BJ (cell line): Measurements from ENCODE around the gene FHAD1. TPM values are rescaled to one million over a fixed set of nuclear protein-coding genes. Genes with fewer than 3 reads are reported as not detected.
A peak's percentile ranks its signal among the peaks of the same experiment; 100 is the strongest.

Experiments
- CTCF ChIA-PET: fragments of 350-600 bp; formaldehyde crosslinking; extraction: SDS; loops from one replicate; lab custom pipeline; 2021; ENCODE audit warnings: antibody characterized with exemption, inconsistent platforms; lab: Yijun Ruan, JAX
- POLR2A ChIA-PET: fragments of 300-600 bp; sonication (Branson Sonifier 250); formaldehyde crosslinking; extraction: SDS; loops from one replicate; lab custom pipeline; 2021; ENCODE audit warnings: antibody characterized with exemption; lab: Charles Lee
- DNase-seq: peaks from one replicate; pipeline ENCODE4 v3.0.0-alpha.2; 2011; ENCODE audit warnings: low read depth
- H3K27me3 ChIP-seq: 2 replicates; pipeline ENCODE4 v1.6.0; 2011; ENCODE audit warnings: low read length; ENCODE audit not compliant: control insufficient read depth, insufficient read depth
- H3K36me3 ChIP-seq: 2 replicates; pipeline ENCODE4 v1.5.1; 2011; ENCODE audit warnings: low read length; ENCODE audit not compliant: control insufficient read depth, insufficient read depth
- H3K4me3 ChIP-seq: 2 replicates; pipeline ENCODE4 v1.5.1; 2011; ENCODE audit warnings: low read depth, mild to moderate bottlenecking, control low read depth, low read length
- polyA plus RNA-seq: library from polyadenylated mRNA; depleted of rRNA; stranded (reverse); fragments of >200 nt; gene quantifications from 2 replicates; pipeline ENCODE4 v1.2.3, GENCODE V29; 2011
- TF ChIP-seq, protein P1 (sequence below): IDR thresholded peaks from 2 replicates; pipeline ENCODE4 v1.5.1; 2011; ENCODE audit warnings: low read depth, mild to moderate bottlenecking, control low read depth, inconsistent platforms, low read length, moderate library complexity; ENCODE audit not compliant: insufficient read depth

FHAD1 gene
- polyA plus RNA-seq, 1 experiment: not detected

DNA sequence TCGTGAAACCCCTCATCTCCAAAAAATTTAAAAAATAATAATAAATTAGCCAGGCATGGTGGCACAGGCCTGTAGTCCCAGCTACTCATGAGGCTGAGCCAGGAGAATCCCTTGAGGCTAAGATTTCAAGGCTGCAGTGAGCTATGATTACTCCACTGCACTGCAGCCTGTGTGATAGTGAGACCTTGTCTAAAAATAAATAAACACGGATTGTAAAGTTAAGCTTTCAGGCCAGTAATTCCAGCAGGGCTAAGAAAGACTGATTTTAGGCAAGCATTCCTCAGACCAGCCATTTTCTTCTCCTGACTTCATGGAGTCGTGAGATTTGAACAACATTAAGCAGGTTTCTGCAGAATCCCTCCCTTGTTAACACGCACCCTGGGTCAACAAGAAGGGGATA, 85.5 kb downstream of the FHAD1 start:
- no peaks in the 10 kb centered on the region for H3K27me3 ChIP-seq
- no peak for DNase-seq
- ChIA-PET CTCF (interaction anchor here (0.9 to 3.1 kb wide), 3 partner anchors 9 to 99 kb away, joined by 3 to 17 read pairs (median 5); no protein-coding TSS in a partner anchor), POLR2A (no interaction called here)
- no peaks in the 10 kb centered on the region for H3K36me3 ChIP-seq
- TF ChIP-seq, protein P1, sequence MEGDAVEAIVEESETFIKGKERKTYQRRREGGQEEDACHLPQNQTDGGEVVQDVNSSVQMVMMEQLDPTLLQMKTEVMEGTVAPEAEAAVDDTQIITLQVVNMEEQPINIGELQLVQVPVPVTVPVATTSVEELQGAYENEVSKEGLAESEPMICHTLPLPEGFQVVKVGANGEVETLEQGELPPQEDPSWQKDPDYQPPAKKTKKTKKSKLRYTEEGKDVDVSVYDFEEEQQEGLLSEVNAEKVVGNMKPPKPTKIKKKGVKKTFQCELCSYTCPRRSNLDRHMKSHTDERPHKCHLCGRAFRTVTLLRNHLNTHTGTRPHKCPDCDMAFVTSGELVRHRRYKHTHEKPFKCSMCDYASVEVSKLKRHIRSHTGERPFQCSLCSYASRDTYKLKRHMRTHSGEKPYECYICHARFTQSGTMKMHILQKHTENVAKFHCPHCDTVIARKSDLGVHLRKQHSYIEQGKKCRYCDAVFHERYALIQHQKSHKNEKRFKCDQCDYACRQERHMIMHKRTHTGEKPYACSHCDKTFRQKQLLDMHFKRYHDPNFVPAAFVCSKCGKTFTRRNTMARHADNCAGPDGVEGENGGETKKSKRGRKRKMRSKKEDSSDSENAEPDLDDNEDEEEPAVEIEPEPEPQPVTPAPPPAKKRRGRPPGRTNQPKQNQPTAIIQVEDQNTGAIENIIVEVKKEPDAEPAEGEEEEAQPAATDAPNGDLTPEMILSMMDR: no peak
- H3K4me3 ChIP-seq: no peak overlapping the region

DNA sequence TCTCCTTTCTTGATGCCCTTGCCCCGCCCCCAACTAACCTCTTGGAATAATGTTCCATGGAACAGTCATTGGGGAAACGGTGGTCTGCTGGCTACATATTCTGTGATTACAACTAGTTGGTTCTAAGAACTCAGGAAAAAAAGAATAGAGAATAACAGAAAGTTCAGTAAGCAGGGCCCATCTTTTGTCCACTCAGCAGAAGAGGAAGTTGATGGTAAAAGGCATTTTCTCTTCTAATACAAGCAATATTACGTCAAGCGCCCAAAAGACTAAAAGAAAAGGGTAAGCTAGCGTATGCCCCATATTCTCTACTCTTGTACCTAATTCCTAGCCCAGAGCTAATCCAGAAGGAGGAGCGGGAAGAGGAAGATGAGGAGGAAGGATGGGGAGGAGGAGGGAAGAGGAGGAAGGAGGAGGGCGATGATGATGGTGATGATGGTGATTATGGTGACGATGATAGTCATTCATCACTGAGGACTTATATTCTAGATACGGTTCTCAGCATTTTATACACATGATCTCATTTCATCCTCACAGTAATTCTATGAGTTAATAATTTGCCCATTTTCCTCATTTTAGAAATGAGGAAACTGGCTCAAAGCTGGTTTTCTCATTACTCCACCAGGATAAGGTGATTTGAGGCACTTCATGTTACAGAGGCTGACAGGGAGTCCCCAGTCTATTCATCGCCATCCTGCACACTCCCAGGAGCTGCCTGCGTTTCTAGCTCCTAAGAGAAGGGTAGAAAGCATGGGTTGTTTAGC, 86.1 kb downstream of the FHAD1 start:
- Histone ChIP-seq H3K27me3 (no peaks in the 10 kb centered on the region), H3K36me3 (no peaks in the 10 kb centered on the region), H3K4me3 (no peak overlapping the region)
- TF ChIP-seq, protein P1: no peak
- POLR2A ChIA-PET: no interaction called here
- DNase-seq: no peak
- CTCF ChIA-PET: interaction anchor here (0.9 to 3.1 kb wide), 4 partner anchors 10 to 98 kb away, joined by 3 to 17 read pairs (median 6); no protein-coding TSS in a partner anchor

DNA sequence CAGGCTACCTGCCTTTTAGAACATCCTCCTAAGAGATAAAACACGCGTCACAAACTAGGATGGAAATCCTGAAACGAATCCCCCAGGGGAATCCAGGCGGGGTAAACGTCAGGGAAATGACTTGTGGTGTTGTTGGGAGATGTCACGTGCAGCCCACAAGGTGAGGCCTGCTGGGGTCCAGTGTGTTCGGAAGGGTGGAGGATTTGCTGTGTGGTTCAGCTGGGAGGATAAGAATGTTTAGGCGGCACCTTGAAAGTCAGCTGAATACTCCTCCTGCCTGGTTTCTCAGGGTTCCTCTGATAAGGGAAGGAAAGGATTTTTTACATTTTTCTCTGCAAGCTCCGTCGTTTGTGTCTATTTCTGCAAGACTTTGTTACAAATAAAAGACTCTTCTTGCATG, 88.0 kb downstream of the FHAD1 start:
- no peaks in the 10 kb centered on the region for H3K27me3 ChIP-seq
- TF ChIP-seq, protein P1: no peak
- CTCF ChIA-PET: interaction anchor here (3.8 kb wide), 1 partner anchor 97 kb away, joined by 19 read pairs; no protein-coding TSS in a partner anchor
- no peak for DNase-seq
- no peaks in the 10 kb centered on the region for H3K36me3 ChIP-seq
- H3K4me3 ChIP-seq: no peak overlapping the region
- POLR2A ChIA-PET: no interaction called here

DNA sequence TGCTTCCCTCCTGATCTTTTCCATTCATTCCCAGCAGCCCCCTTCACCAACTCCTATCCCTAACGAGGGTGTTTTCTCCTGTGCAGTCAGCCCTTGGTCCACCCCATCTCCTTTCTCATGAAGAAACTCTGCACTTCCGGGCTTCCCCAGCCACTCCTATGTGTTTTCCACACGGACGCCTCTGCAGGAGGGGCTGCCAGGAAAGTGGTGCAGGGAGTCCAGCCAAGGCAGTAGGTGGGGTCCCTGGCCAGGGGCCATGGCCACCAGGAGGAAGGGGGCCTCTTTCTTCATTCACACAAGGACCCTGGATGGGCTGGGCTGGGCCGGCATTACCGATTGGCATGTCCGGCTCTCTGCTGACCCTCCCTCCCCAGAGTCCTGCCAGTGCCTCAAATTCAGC, 89.8 kb downstream of the FHAD1 start:
- no peak for DNase-seq
- no peaks in the 10 kb centered on the region for H3K36me3 ChIP-seq
- ChIA-PET CTCF (interaction anchor here (3.8 kb wide), 1 partner anchor 95 kb away, joined by 19 read pairs; no protein-coding TSS in a partner anchor), POLR2A (interaction anchor here (0.6 kb wide), 1 partner anchor 123 kb away, joined by 8 read pairs; no protein-coding TSS in a partner anchor)
- H3K4me3 ChIP-seq: no peak overlapping the region
- H3K27me3 ChIP-seq: no peaks in the 10 kb centered on the region
- TF ChIP-seq, protein P1: no peak

DNA sequence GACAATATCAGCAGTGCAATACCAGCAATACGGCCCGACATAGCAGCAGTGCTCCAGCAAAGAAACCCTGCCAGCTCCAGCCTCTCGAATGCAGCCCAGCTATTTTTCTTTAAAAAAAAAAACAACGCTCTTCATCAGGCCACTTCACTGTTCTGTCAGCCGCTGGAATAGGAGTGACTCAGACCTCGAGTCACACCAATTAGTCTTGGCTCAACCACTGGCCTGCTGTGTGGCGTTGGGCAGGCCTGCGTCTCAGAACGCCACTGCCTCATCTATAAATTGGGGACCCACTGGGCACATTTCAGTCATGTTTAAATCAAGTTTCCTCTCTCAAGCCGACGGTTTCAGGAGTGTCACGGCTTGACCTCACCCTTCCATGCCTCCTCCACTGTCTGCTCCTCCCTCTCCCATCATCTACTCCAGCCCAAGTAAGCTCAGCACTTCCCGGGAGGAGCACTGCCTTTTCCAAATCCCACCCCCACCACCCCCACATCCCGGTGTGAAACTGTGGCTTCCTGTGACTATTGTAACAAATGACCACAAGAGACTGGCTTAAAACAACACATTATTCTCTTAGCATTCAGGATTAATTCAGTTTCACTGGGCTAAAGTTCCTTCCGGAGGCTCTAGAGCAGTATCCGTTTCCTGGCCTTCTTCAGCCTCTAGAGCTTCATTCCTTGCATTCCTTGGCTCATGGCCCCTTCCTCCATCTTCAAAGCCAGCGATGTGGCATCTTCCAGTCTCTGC, 90.8 kb downstream of the FHAD1 start:
- H3K27me3 ChIP-seq: no peaks in the 10 kb centered on the region
- TF ChIP-seq, protein P1: no peak
- DNase-seq: peak; percentile 39
- H3K4me3 ChIP-seq: no peak overlapping the region
- ChIA-PET POLR2A (interaction anchor here (0.6 kb wide), 1 partner anchor 122 kb away, joined by 8 read pairs; no protein-coding TSS in a partner anchor), CTCF (interaction anchor here (0.6 to 3.8 kb wide), 3 partner anchors 14 to 94 kb away, joined by 3 to 19 read pairs (median 4); no protein-coding TSS in a partner anchor)
- H3K36me3 ChIP-seq: no peaks in the 10 kb centered on the region
